Lung (tissue), 12 donors: ENCODE measurements around the gene NUTM1. TPM values are rescaled to one million over a fixed set of nuclear protein-coding genes. Genes with fewer than 3 reads are reported as not detected.

ENCODE experiments used
- ATAC-seq: fragments of 200-7000 bp; cut with Tn5 transposase; one replicate; pipeline ENCODE4 v1.9.1; 2020; ENCODE audit warnings: moderate number of reproducible peaks; ENCODE audit not compliant: insufficient read depth, low FRiP score
- DNase-seq, 3 donors: peaks; one replicate each; pipeline ENCODE4 v3.0.0-alpha.2; 2013 to 2017
- H3K27ac ChIP-seq, 2 donors: one replicate each; pipeline ENCODE4 v1.5.1; 2013; ENCODE audit warnings: mild to moderate bottlenecking in 2 of 2, moderate library complexity in 2 of 2, control low read depth in 1 of 2, inconsistent platforms in 1 of 2, low read depth in 1 of 2, low read length in 1 of 2
- H3K27me3 ChIP-seq, 3 donors: one replicate each; pipeline ENCODE4 v1.5.1; 2013; ENCODE audit warnings: low read length in 2 of 3; ENCODE audit not compliant: control insufficient read depth in 3 of 3, insufficient read depth in 3 of 3
- H3K36me3 ChIP-seq, 4 donors: one replicate each; pipeline ENCODE4 v1.5.1; 2013; ENCODE audit warnings: low read length in 4 of 4, mild to moderate bottlenecking in 1 of 4, moderate library complexity in 1 of 4; ENCODE audit not compliant: control insufficient read depth in 4 of 4, insufficient read depth in 4 of 4
- H3K4me1 ChIP-seq, 5 donors: one replicate each; pipeline ENCODE4 v1.5.1; 2013; ENCODE audit warnings: low read length in 5 of 5, mild to moderate bottlenecking in 2 of 5, moderate library complexity in 1 of 5; ENCODE audit not compliant: control insufficient read depth in 5 of 5, insufficient read depth in 5 of 5
- H3K4me3 ChIP-seq: one replicate; pipeline ENCODE4 v1.5.1; 2013; ENCODE audit warnings: mild to moderate bottlenecking, control low read depth, moderate library complexity
- H3K9ac ChIP-seq, 2 donors: one replicate each; pipeline ENCODE4 v1.5.1; 2013; ENCODE audit warnings: low read length in 2 of 2, control low read depth in 1 of 2; ENCODE audit not compliant: insufficient read depth in 1 of 2
- H3K9me3 ChIP-seq, 4 donors: one replicate each; pipeline ENCODE4 v1.5.1; 2013; ENCODE audit warnings: low read length in 3 of 4, mild to moderate bottlenecking in 1 of 4, moderate library complexity in 1 of 4; ENCODE audit not compliant: control insufficient read depth in 4 of 4, insufficient read depth in 3 of 4
- CTCF ChIP-seq: IDR thresholded peaks from 2 replicates; pipeline ENCODE4 v1.5.1; 2012; ENCODE audit warnings: mild to moderate bottlenecking; ENCODE audit errors: control extremely low read depth, extremely low read depth
- WGBS, 2 donors: extraction: QIAGEN DNeasy Blood & Tissue Kit; methylation state at CpG; one replicate each; pipeline ENCODE4 v1.1.7; 2013; 5-methylcytosine and 5-hydroxymethylcytosine counted together
- polyA plus RNA-seq, 2 donors: library from polyadenylated mRNA; stranded (reverse); fragments of 200-250 nt; gene quantifications; one replicate each; pipeline ENCODE4 v1.2.1, GENCODE V29; 2013
- total RNA-seq, 2 donors: library from RNA; depleted of rRNA in 1 of 2; stranded (reverse); fragments of >200 nt in 1 of 2; gene quantifications; one replicate each; pipeline ENCODE4 v1.2.1, GENCODE V29; 2014 to 2021
- donor health status: control.
- donor health status: control.
- donor health status: Bipolar disorder and iron deficiency.
- donor health status: healthy.
- donor health status: DM: yes; HTN: yes; CAD: no.

NUTM1 gene
- total and polyA plus RNA-seq, 4 donors = 0.02 TPM; not detected in 3

- Histone ChIP-seq H3K27ac (no peak overlapping the region), H3K4me1 (peaks cover 0 to 4% (median 0%) of the 10 kb centered on the region in 5 donors), H3K9ac (no peak overlapping the region), H3K9me3 (no peaks in the 10 kb centered on the region), H3K27me3 (no peaks in the 10 kb centered on the region), H3K4me3 (no peak overlapping the region), H3K36me3 (peaks cover 0 to 2% (median 0%) of the 10 kb centered on the region in 4 donors)
- TF ChIP-seq CTCF = no peak
- no peak for DNase-seq
- ATAC-seq = no peak
Measured at GRCh38 chr15:34304613-34305012, 38.5 kb upstream of the NUTM1 start.

GRCh38 chr15:34311563-34311962 lies 31.6 kb upstream of the NUTM1 start:
- Histone ChIP-seq H3K4me1 (peaks cover 0 to 4% (median 0%) of the 10 kb centered on the region in 5 donors), H3K9ac (no peak overlapping the region), H3K27me3 (no peaks in the 10 kb centered on the region), H3K27ac (no peak overlapping the region), H3K9me3 (peaks cover 0 to 3% (median 0%) of the 10 kb centered on the region in 4 donors), H3K4me3 (no peak overlapping the region), H3K36me3 (peaks cover 0 to 4% (median under 1%) of the 10 kb centered on the region in 4 donors)
- WGBS, 2 donors = 91 to 93% methylated on average over 1 of the region's 1 CpG
- DNase-seq (no peak), ATAC-seq (no peak)
- no peak for TF ChIP-seq CTCF

GRCh38 chr15:34314491-34315490 lies 28.3 kb upstream of the NUTM1 start:
- H3K9ac ChIP-seq = no peak overlapping the region
- H3K27me3 ChIP-seq = no peaks in the 10 kb centered on the region
- no peak for TF ChIP-seq CTCF
- H3K4me1 ChIP-seq = peaks cover 0 to 9% (median 3%) of the 10 kb centered on the region in 5 donors
- peaks cover 0 to 4% (median 0%) of the 10 kb centered on the region in 4 donors for H3K36me3 ChIP-seq
- 69 to 83% methylated on average over 3 of the region's 3 CpGs for WGBS, 2 donors
- DNase-seq (no peak), ATAC-seq (no peak)
- no peak overlapping the region for H3K4me3 ChIP-seq
- H3K27ac ChIP-seq = no peak overlapping the region
- H3K9me3 ChIP-seq = peaks cover 0 to 3% (median 0%) of the 10 kb centered on the region in 4 donors
